HG03280 (cell line): ENCODE results near the gene OVAAL.

Experiments used
- ATAC-seq: cut with Tn5 transposase; IDR thresholded peaks from one replicate; pipeline ENCODE4 v1.9.1; 2021; ENCODE audit warnings: mild to moderate bottlenecking, moderate library complexity; ENCODE audit not compliant: unreplicated experiment

Gene OVAAL

GRCh38 chr1:180603223-180603849, 44.6 kb downstream of the OVAAL start:
- no peak for ATAC-seq

- no peak for ATAC-seq
These were observed 45.1 kb downstream of the OVAAL start for GRCh38 chr1:180603850-180604226.

- no peak for ATAC-seq
These were observed 47.4 kb downstream of the OVAAL start for GRCh38 chr1:180606155-180606554.

- ATAC-seq: no peak
These were observed 51.1 kb downstream of the OVAAL start for GRCh38 chr1:180609643-180610555.

GRCh38 chr1:180610556-180611015, 51.8 kb downstream of the OVAAL start:
- ATAC-seq: no peak

GRCh38 chr1:180611016-180611930, 52.5 kb downstream of the OVAAL start:
- no peak for ATAC-seq

GRCh38 chr1:180612632-180613031, 53.9 kb downstream of the OVAAL start:
- no peak for ATAC-seq

GRCh38 chr1:180614730-180615129, 56.0 kb downstream of the OVAAL start:
- no peak for ATAC-seq

- no peak for ATAC-seq
These were observed 56.9 kb downstream of the OVAAL start for GRCh38 chr1:180615493-180616290.
